Measurements from ENCODE around the gene LIPC. TPM values are rescaled to one million over a fixed set of nuclear protein-coding genes. Genes with fewer than 3 reads are reported as not detected.

Gene LIPC
- total and polyA plus RNA-seq, 2 donors = 0.41 to 1.2 TPM

DNA sequence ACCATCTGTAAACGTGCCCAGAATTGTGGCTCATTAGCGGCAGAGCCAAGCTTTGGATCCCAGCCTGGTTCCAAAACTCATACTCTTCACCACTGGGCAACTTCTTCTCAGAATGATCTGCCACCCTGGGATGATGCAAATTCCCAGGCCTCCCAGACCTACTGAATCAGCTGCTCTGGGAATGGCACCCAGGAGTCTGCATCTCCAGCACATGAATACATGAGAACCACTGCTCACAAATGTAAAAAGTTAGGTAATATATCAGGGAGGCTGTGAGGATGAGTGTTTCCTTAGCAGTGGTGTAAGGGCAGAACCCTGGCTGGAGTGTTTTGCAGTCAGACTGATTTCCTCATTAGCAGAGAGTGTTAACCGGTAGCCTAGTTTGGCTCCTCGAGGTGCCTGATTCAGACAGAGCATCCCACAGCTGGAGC, 94.2 kb downstream of the LIPC start:
- no peaks in the 10 kb centered on the region for H3K4me1 ChIP-seq (ENCODE audit: insufficient read depth)
- no peak overlapping the region for H3K4me3 ChIP-seq (ENCODE audit: low read depth, low read length)
- no peak overlapping the region for H3K27ac ChIP-seq (ENCODE audit: low read depth)
- WGBS = 91% methylated on average over 4 of the region's 4 CpGs
- no peaks in the 10 kb centered on the region for H3K36me3 ChIP-seq (ENCODE audit: insufficient read depth)
- no peak for DNase-seq (ENCODE audit: extremely low spot score)

DNA sequence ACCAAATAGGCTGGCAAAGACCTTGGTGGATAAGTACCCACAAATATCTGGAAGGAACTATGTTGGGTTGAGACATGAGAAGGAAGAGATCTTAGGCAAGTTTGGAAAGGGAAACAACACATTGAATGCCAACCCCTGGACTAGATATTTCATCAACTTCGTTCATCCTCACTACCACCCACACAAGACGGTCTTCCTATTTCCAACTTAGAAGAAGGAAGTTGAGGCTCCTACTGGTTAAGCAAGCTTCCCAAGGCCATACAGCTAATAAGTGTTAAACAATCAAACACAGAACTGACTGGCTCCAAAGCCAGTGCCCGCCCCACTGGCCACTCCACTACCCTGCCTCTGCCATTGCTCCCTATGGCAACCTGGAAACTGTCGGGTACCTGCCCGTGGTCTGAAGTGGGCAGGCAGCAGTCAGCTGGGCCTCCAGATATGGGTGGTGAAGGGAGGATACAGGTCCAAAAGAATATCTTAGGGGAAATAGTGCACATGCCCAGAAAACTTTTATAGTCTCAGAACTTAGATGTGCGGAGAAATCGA, 94.9 kb downstream of the LIPC start:
- H3K27ac ChIP-seq (ENCODE audit: low read depth) = no peak overlapping the region
- no peaks in the 10 kb centered on the region for H3K36me3 ChIP-seq (ENCODE audit: insufficient read depth)
- no peak for DNase-seq (ENCODE audit: extremely low spot score)

DNA sequence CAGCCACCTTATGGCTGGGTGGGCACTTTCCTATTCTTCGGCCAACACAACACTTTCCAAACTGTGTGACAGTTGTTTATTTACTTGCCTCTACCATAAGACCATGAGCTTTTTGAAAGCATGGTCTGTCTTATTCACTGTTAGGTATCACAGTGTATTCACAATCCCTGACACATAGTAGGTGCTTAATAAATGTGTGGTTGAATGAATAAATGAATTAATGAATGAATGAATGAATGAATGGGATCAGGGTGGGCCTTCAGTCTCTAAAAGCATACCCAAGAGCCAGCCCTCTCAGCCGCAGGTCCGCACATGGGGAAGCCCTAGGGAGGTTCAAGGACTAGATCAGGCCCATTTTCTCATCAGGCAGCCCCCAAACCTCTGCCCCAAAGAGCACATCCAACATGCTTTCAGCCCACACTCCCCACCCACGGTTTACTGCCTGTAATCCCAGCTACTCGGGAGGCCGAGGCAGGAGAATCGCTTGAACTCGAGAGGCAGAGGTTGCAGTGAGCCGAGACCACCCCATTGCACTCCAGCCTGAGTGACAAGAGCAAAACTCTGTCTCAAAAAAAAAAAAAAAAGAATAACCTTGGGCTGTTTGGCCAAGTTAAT, 95.9 kb downstream of the LIPC start:
- DNase-seq (ENCODE audit: extremely low spot score) = no peak
- H3K4me3 ChIP-seq (ENCODE audit: low read depth, low read length) = no peak overlapping the region
- H3K4me1 ChIP-seq (ENCODE audit: insufficient read depth) = no peaks in the 10 kb centered on the region
- H3K27ac ChIP-seq (ENCODE audit: low read depth) = no peak overlapping the region
- 70% methylated on average over 9 of the region's 9 CpGs for WGBS
- H3K36me3 ChIP-seq (ENCODE audit: insufficient read depth) = no peaks in the 10 kb centered on the region

More for the DNA sequence above, 94.9 kb downstream of the LIPC start:
- Histone ChIP-seq H3K4me1 (ENCODE audit: insufficient read depth) (no peaks in the 10 kb centered on the region), H3K4me3 (ENCODE audit: low read depth, low read length) (no peak overlapping the region)
- WGBS = 81% methylated on average over 7 of the region's 7 CpGs

DNA sequence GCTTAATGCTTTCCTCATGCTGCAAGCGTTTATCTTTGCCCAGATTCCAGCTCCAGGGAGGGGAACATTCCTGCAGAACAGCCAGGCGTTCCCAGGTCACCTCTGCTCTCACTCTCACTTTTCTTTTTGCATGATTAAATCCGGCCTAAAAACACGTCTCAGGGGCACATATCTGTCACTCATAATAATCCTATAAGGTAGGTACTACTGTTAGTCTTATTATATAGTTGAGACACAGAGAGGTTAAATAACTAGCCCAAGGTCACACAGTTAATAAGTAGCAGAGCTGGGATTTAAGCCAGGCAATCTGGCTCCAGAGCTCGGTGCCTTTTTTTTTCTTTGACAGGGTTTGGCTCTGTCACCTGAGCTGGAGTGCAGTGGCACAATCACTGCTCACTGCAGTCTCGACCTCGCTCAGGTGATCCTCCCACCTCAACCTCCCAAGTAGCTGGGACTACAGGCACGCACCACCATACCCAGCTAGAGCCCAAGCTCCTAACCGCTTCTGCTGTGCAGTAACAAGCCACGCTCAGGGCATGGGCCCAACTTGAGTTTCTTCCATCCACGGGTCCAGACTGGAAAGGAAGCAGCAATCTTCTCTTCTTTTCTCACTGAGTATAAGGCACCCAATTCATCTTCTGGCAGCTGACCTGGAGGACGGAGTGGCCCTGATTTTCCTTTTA, 96.5 kb downstream of the LIPC start:
- Histone ChIP-seq H3K4me3 (ENCODE audit: low read depth, low read length) (no peak overlapping the region), H3K27ac (ENCODE audit: low read depth) (no peak overlapping the region), H3K36me3 (ENCODE audit: insufficient read depth) (no peaks in the 10 kb centered on the region), H3K4me1 (ENCODE audit: insufficient read depth) (no peaks in the 10 kb centered on the region)
- no peak for DNase-seq (ENCODE audit: extremely low spot score)
- WGBS = 60% methylated on average over 12 of the region's 12 CpGs

DNA sequence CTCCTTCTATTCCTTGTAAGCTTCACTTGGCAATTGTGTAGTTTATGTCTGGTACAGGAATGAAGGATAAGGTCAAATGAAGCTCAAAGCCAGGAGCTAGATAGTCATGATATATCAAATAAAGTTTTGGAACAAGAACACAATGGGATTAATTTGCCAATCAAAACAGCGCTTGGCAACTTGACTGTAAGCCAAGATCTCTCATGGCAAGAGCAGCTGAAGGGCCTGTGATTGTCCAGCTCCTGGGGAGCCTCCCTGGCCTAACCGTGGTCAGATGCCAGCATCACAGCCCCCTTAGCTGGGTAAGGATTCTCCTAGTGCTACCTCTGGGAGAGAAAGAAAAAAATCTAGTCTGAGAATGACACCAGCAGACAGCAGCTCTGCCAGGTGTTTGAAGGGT, 97.2 kb downstream of the LIPC start:
- no peak for DNase-seq (ENCODE audit: extremely low spot score)
- H3K4me1 ChIP-seq (ENCODE audit: insufficient read depth) = no peaks in the 10 kb centered on the region
- no peak overlapping the region for H3K4me3 ChIP-seq (ENCODE audit: low read depth, low read length)
- no peaks in the 10 kb centered on the region for H3K36me3 ChIP-seq (ENCODE audit: insufficient read depth)
- WGBS = 70% methylated on average over 2 of the region's 2 CpGs
- H3K27ac ChIP-seq (ENCODE audit: low read depth) = no peak overlapping the region

DNA sequence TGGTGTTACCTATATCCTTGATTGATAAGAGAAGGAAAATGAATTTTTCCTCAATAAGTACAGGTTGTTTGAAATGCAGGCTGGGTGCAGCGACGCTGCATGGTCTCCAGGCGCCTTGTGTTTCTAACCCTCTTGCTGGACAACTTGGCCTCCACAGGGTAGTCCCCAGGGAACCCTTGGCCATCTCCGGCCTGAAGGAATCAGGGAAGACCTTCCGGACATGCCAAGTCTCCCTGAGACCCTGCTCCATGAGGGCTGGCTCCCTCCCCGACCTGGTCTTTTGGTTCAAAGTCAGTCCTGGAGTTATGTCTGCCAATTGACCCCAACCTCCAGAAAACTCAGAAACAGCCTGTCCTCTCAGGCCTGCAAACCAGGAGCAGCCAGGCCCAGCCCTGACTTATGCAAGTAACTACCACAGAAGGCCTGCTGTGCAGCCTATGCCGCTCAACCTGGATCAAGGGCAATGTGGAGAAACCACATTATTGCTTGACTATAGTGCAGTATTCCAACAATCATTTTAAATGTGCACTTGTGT, 98.3 kb downstream of the LIPC start:
- WGBS = 83% methylated on average over 7 of the region's 7 CpGs
- H3K27ac ChIP-seq (ENCODE audit: low read depth) = no peak overlapping the region
- DNase-seq (ENCODE audit: extremely low spot score) = no peak
- no peaks in the 10 kb centered on the region for H3K36me3 ChIP-seq (ENCODE audit: insufficient read depth)
- H3K4me3 ChIP-seq (ENCODE audit: low read depth, low read length) = no peak overlapping the region
- no peaks in the 10 kb centered on the region for H3K4me1 ChIP-seq (ENCODE audit: insufficient read depth)

DNA sequence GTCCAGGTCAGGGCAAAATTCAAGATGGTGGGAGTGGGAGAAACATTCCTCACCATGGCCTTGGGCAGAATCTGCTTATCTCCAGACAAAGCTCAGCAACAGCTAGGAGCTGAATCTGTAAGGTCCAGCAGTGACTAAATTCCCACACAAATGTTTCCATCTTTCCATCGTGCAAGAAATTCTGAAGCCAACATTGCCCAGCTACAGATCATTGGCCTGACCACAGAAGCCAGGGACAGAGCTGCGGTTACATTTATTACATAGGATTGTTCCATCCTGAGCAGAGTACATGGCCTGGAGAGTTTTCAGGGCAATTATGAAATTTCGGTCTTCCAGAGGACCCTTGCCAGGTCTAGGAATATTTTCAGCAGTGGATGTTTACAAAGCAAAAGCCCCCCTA, 100.3 kb downstream of the LIPC start:
- no peak overlapping the region for H3K27ac ChIP-seq (ENCODE audit: low read depth)
- WGBS = 90% methylated on average over 3 of the region's 3 CpGs
- no peak overlapping the region for H3K4me3 ChIP-seq (ENCODE audit: low read depth, low read length)
- no peak for DNase-seq (ENCODE audit: extremely low spot score)
- no peaks in the 10 kb centered on the region for H3K36me3 ChIP-seq (ENCODE audit: insufficient read depth)
- no peaks in the 10 kb centered on the region for H3K4me1 ChIP-seq (ENCODE audit: insufficient read depth)

DNA sequence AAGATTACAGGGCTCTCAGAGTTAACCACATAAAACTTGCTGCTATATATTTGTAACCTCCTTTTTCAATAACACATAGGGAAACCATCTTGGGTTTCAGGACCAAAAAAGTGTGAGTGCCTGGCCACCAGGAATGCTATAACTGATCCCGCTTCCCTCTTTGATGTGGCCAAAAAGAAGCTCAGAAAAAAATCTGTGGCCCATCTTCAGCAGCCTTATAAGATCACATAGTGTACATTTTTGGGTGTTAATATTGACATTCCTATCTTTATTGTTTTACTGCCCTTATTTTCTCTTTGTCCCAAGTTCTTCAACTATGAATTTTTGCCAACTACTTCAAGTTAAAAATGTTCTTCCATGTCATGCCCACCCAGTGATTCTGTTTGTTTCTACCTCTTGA, 102.8 kb downstream of the LIPC start:
- 89% methylated on average over 1 of the region's 1 CpG for WGBS
- Histone ChIP-seq H3K27ac (ENCODE audit: low read depth) (no peak overlapping the region), H3K4me1 (ENCODE audit: insufficient read depth) (no peaks in the 10 kb centered on the region), H3K4me3 (ENCODE audit: low read depth, low read length) (no peak overlapping the region), H3K36me3 (ENCODE audit: insufficient read depth) (no peaks in the 10 kb centered on the region)
- no peak for DNase-seq (ENCODE audit: extremely low spot score)

DNA sequence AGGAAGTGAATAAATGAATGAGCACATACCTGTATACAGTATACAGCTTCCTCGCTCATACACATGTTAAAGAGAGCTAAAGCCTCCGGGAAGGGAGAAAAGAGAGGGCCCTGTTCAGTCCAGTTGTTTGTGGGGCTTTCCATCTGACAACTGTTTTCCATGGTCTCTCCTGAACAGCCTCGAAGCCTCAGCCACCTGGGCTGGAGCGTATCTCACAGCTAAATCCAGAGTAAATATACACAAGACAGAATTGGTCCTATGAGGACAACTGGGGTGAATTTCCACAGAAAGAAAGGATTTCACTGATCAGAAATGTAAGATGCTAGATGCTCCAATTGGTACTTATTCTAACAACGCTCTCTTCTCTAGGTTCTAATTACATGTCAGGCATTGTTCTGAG, 103.5 kb downstream of the LIPC start:
- 87% methylated on average over 5 of the region's 5 CpGs for WGBS
- Histone ChIP-seq H3K4me1 (ENCODE audit: insufficient read depth) (no peaks in the 10 kb centered on the region), H3K27ac (ENCODE audit: low read depth) (no peak overlapping the region), H3K4me3 (ENCODE audit: low read depth, low read length) (no peak overlapping the region), H3K36me3 (ENCODE audit: insufficient read depth) (no peaks in the 10 kb centered on the region)
- DNase-seq (ENCODE audit: extremely low spot score) = no peak

DNA sequence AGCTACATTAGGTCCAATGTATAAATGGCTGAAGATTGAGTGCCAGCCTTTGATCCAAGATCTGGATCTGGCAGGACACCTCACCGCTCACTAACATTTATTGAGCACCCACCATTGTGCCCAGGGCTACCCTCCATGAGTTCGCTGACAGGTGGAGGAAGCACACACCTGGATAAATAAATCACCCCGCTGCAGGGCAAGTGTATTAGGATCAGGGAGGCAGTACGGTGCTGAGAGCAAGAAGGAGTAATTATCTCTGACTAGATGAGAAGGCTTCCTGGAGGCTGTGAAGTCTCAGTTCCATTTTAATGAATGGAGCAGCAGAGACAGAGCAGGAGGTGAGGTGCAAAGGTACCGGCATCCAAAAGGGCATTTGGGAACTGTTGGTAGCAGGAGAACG, 104.1 kb downstream of the LIPC start:
- 94% methylated on average over 6 of the region's 6 CpGs for WGBS
- DNase-seq (ENCODE audit: extremely low spot score) = no peak

DNA sequence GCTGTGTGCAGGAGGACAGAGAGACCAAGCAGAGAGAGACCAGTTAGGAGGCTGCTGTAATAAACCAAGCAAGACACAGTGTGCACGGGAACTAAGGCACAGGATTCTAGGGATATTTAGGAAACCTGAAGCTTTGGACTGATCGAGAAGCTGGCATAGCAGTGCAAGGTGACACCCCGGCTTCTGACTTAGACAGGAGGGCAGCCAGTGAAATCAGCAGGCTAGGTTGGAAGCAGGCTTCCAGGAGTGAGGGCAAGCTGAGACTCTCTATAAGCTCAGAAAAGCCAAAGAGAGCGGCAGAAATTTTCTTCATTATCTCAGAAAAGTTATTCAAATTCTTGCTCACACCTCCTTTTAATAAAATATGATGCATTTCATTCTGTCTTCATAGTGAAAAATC, 104.6 kb downstream of the LIPC start:
- Histone ChIP-seq H3K27ac (ENCODE audit: low read depth) (no peak overlapping the region), H3K4me1 (ENCODE audit: insufficient read depth) (no peaks in the 10 kb centered on the region), H3K4me3 (ENCODE audit: low read depth, low read length) (no peak overlapping the region), H3K36me3 (ENCODE audit: insufficient read depth) (no peaks in the 10 kb centered on the region)
- no peak for DNase-seq (ENCODE audit: extremely low spot score)
- 95% methylated on average over 4 of the region's 4 CpGs for WGBS

More for the DNA sequence above, 104.1 kb downstream of the LIPC start:
- Histone ChIP-seq H3K4me3 (ENCODE audit: low read depth, low read length) (no peak overlapping the region), H3K27ac (ENCODE audit: low read depth) (no peak overlapping the region), H3K36me3 (ENCODE audit: insufficient read depth) (no peaks in the 10 kb centered on the region), H3K4me1 (ENCODE audit: insufficient read depth) (no peaks in the 10 kb centered on the region)

DNA sequence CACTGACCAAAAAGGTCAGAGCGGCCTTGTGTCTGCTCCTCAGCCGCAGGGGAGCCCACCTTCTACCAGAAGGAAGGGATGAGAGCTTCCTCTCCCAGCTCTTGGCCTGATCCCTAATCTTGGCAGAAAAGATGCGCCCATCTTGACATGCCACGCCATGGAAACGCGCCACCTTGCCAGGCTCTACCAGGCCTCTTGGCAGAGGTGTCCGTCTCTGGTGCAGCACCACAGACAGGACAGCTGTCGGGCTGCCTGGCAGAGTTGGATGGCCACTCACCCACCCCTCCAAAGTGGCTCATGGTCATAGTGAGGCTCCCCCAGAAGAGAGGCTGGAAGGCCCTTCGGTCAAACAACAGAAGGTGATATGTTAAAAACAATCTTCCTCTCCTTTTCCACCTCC, 105.2 kb downstream of the LIPC start:
- WGBS = 98% methylated on average over 9 of the region's 9 CpGs
- Histone ChIP-seq H3K4me1 (ENCODE audit: insufficient read depth) (no peaks in the 10 kb centered on the region), H3K4me3 (ENCODE audit: low read depth, low read length) (no peak overlapping the region), H3K27ac (ENCODE audit: low read depth) (no peak overlapping the region), H3K36me3 (ENCODE audit: insufficient read depth) (no peaks in the 10 kb centered on the region)
- no peak for DNase-seq (ENCODE audit: extremely low spot score)

DNA sequence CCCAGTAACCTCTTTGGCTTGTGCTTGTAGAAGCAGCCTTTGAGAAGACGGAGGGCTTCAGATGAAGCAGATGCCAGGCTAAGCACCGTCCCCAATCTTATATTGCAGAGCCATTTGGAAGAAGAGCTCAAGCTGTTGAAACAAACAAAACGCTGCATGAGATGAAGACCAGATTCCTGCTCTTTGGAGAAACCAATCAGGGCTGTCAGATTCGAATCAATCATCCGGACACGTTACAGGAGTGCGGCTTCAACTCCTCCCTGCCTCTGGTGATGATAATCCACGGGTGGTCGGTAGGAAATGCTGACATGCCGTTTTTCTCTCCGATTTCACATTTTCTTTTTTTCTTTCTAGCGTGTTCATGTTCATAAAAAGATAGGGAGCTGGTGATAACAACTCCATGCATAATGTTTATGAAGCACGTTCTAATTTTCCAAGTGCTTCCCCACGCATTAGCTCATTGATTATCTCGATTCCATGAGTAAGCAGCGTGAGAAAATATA, 106.5 kb downstream of the LIPC start:
- no peak for DNase-seq (ENCODE audit: extremely low spot score)
- WGBS = 78% methylated on average over 16 of the region's 16 CpGs
- Histone ChIP-seq H3K4me1 (ENCODE audit: insufficient read depth) (no peaks in the 10 kb centered on the region), H3K36me3 (ENCODE audit: insufficient read depth) (no peaks in the 10 kb centered on the region), H3K27ac (ENCODE audit: low read depth) (no peak overlapping the region), H3K4me3 (ENCODE audit: low read depth, low read length) (no peak overlapping the region)

DNA sequence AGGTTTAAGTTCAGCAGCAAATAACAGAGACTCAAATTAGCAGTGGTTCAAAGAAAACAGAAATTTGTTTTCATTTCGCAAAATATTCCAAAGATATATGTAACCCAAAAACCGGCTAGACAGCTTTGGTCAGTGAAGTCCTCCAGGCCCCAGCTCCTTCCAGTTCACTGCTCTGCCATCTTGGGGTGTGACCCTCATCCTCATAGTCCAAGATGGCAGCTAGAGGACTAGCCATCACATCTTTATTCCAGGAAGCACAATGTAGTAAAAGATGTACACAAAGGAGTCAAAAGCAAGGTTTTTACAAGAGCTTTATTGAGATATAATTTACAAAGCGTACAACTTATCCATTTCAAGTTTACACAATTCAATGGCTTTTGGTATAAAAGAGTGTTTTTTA, 107.1 kb downstream of the LIPC start:
- H3K4me3 ChIP-seq (ENCODE audit: low read depth, low read length) = no peak overlapping the region
- no peaks in the 10 kb centered on the region for H3K4me1 ChIP-seq (ENCODE audit: insufficient read depth)
- WGBS = 93% methylated on average over 3 of the region's 3 CpGs

More for the DNA sequence above, 107.1 kb downstream of the LIPC start:
- no peak overlapping the region for H3K27ac ChIP-seq (ENCODE audit: low read depth)
- no peak for DNase-seq (ENCODE audit: extremely low spot score)
- H3K36me3 ChIP-seq (ENCODE audit: insufficient read depth) = no peaks in the 10 kb centered on the region

Data from urinary bladder (tissue), 4 donors.